MCF 10A (cell line): Measurements from ENCODE around the gene FRRS1L. TPM values are rescaled to one million over a fixed set of nuclear protein-coding genes. Genes with fewer than 3 reads are reported as not detected.
A peak's percentile ranks its signal among the peaks of the same experiment; 100 is the strongest.

ENCODE experiments used
- BruUV-seq: library from RNA; stranded (reverse); fragments of 400-500 nt; replicated peaks from 2 replicates; lab custom pipeline; 2021; lab: Mats Ljungman, UMichigan
- CTCF ChIA-PET: fragments of 300-600 bp; sonication (Branson Sonifier 250); formaldehyde crosslinking; extraction: SDS; loops from one replicate; lab custom pipeline; 2021; ENCODE audit warnings: antibody characterized with exemption, inconsistent platforms; lab: Yijun Ruan, JAX
- POLR2A ChIA-PET: fragments of 300-600, 350-650 bp; sonication (Branson Sonifier 250); formaldehyde crosslinking; extraction: SDS; loops from one replicate; lab custom pipeline; 2020; ENCODE audit warnings: antibody characterized with exemption, inconsistent platforms; lab: Yijun Ruan, JAX
- DNase-seq: peaks from one replicate; pipeline ENCODE4 v3.0.0-alpha.2; 2018; ENCODE audit not compliant: unreplicated experiment
- H3K27ac Mint-ChIP-seq: one replicate; pipeline ENCODE4 v1.8.0; 2022; ENCODE audit warnings: mild to moderate bottlenecking, low read depth, mixed read lengths; ENCODE audit not compliant: unreplicated experiment
- H3K27me3 Mint-ChIP-seq: one replicate; pipeline ENCODE4 v1.8.0; 2022; ENCODE audit warnings: mixed read lengths; ENCODE audit not compliant: insufficient read depth, unreplicated experiment
- H3K36me3 Mint-ChIP-seq: one replicate; pipeline ENCODE4 v1.8.0; 2022; ENCODE audit warnings: mild to moderate bottlenecking, moderate library complexity, mixed read lengths; ENCODE audit not compliant: insufficient read depth, unreplicated experiment
- H3K4me1 Mint-ChIP-seq: one replicate; pipeline ENCODE4 v1.8.0; 2022; ENCODE audit warnings: mixed read lengths; ENCODE audit not compliant: insufficient read depth, unreplicated experiment
- H3K4me3 Mint-ChIP-seq: one replicate; pipeline ENCODE4 v1.8.0; 2022; ENCODE audit warnings: mild to moderate bottlenecking, moderate library complexity, mixed read lengths; ENCODE audit not compliant: unreplicated experiment
- H3K9me3 Mint-ChIP-seq: one replicate; pipeline ENCODE4 v1.8.0; 2022; ENCODE audit warnings: mixed read lengths; ENCODE audit not compliant: unreplicated experiment
- intact Hi-C: fragments of 100-400 bp; cut with micrococcal nuclease; formaldehyde crosslinking; loops from 2 replicates; pipeline ENCODE4 v1.14.1; 2022
- total RNA-seq: library from RNA; stranded (reverse); gene quantifications from 2 replicates; pipeline ENCODE4 v1.2.3, GENCODE V29; 2022
- TF ChIP-seq, protein P1 (sequence below): fragments of 200-600 bp; IDR thresholded peaks from one replicate; pipeline ENCODE4 v1.8.0; 2022; ENCODE audit warnings: antibody characterized with exemption, mild to moderate bottlenecking; ENCODE audit not compliant: unreplicated experiment

The FRRS1L gene
- total RNA-seq, 1 experiment from 2014 or later = not detected

DNA sequence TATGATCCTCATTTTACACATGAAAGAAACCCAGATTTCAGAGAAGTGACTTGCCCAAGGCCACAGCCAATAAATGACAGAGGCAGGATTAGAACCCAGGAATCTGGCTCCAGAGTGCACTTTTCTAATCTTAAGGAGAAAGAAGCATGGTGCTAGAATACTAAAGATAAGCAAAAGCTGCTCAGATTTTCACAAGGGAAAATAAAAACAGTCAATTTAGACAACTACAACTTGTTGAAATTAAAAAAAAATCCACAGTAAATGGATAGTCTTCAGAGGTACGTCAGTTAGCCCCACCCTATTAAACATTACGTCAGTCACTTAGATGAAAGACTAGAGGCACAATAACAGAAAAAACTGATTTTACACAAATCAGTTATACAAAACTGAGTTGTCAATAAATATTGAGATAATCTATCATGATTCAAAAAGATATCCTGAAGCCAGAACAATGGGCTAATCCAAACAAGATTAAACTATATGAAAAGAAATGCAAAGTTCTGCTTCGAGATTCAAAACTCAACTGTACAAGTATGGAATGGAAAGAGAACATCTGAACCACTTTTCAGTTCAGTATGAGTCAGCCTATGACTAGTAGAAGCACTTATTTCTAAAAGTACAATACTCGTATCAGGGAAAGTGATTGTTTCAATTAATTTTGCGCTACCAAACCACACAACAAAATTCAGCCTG is 56.6 kb downstream of the FRRS1L start:
- ChIA-PET POLR2A (interaction anchor here (0.6 to 3.5 kb wide), 9 partner anchors 8 to 500 kb away, joined by 3 to 71 read pairs (median 4); partner anchors contain the start of gene TMEM245), CTCF (interaction anchor here (1.3 kb wide), 1 partner anchor 8 kb away, joined by 4 read pairs; no protein-coding TSS in a partner anchor)
- peak overlapping the region; percentile 59 for H3K4me3 Mint-ChIP-seq
- intact Hi-C loops = loop anchor here (2.0 to 10.0 kb wide), 3 partner anchors 98 to 207 kb away; partner anchors contain the start of gene CTNNAL1
- BruUV-seq = TSS peak; percentile 64
- H3K27me3 Mint-ChIP-seq = no peaks in the 10 kb centered on the region
- H3K36me3 Mint-ChIP-seq = peaks cover 13% of the 10 kb centered on the region
- no peaks in the 10 kb centered on the region for H3K9me3 Mint-ChIP-seq
- H3K27ac Mint-ChIP-seq = peak overlapping the region; percentile 95
- peak; percentile 61 for DNase-seq
- H3K4me1 Mint-ChIP-seq = peaks cover 54% of the 10 kb centered on the region
- TF ChIP-seq, protein P1, sequence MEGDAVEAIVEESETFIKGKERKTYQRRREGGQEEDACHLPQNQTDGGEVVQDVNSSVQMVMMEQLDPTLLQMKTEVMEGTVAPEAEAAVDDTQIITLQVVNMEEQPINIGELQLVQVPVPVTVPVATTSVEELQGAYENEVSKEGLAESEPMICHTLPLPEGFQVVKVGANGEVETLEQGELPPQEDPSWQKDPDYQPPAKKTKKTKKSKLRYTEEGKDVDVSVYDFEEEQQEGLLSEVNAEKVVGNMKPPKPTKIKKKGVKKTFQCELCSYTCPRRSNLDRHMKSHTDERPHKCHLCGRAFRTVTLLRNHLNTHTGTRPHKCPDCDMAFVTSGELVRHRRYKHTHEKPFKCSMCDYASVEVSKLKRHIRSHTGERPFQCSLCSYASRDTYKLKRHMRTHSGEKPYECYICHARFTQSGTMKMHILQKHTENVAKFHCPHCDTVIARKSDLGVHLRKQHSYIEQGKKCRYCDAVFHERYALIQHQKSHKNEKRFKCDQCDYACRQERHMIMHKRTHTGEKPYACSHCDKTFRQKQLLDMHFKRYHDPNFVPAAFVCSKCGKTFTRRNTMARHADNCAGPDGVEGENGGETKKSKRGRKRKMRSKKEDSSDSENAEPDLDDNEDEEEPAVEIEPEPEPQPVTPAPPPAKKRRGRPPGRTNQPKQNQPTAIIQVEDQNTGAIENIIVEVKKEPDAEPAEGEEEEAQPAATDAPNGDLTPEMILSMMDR = no peak

DNA sequence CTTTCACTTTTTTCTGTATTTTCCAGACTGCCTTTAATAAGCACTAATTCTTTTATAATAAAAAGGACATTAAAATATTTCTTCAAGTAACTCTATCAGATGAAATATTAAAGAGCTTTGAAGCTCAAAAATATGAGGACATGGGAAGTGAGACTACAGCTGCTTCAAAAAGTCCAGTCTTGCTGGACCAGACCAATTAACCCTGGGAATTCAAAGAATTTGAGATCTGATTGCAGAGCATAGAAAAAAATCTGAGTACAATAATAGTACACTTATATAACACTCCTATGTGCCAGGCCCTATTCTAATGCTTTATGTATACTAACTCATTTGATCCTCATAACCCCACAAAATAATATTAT is 57.1 kb downstream of the FRRS1L start:
- TF ChIP-seq, protein P1 = no peak
- Mint-ChIP-seq H3K36me3 (peaks cover 18% of the 10 kb centered on the region), H3K9me3 (no peaks in the 10 kb centered on the region), H3K27me3 (no peaks in the 10 kb centered on the region), H3K27ac (peak overlapping the region; percentile 95), H3K4me3 (peak overlapping the region; percentile 59), H3K4me1 (peaks cover 51% of the 10 kb centered on the region)
- intact Hi-C loops = loop anchor here (2.0 to 10.0 kb wide), 3 partner anchors 97 to 207 kb away; partner anchors contain the start of gene CTNNAL1
- BruUV-seq = no TSS peak
- CTCF ChIA-PET = interaction anchor here (0.6 to 1.3 kb wide), 3 partner anchors 8 to 157 kb away, joined by 3 to 4 read pairs (median 3); no protein-coding TSS in a partner anchor
- POLR2A ChIA-PET = interaction anchor here (0.6 to 3.5 kb wide), 9 partner anchors 9 to 501 kb away, joined by 3 to 71 read pairs (median 4); partner anchors contain the start of gene TMEM245
- DNase-seq = no peak

DNA sequence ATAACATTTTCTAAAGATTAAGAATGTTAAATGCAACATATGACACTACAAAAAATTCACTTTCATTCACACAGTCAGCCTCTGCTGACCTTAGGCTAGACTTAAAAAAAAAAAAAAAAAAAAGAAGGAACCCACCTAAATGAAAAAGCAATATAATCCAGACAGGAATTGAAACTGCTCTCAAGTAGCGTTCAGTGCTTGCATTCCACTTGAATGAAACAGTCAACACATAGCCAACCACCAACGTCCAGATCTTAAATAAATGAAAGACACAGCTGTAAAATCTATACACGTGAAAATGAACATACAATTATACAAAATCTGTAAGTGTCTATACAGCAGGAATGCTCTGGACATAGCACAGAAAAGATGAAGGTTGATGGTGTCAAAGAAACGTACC is 58.7 kb downstream of the FRRS1L start:
- POLR2A ChIA-PET = interaction anchor here (0.6 to 3.5 kb wide), 4 partner anchors 10 to 244 kb away, joined by 3 to 71 read pairs (median 4); partner anchors contain the start of gene TMEM245
- Mint-ChIP-seq H3K27me3 (no peaks in the 10 kb centered on the region), H3K36me3 (peaks cover 28% of the 10 kb centered on the region), H3K4me3 (peak overlapping the region; percentile 60), H3K27ac (peak overlapping the region; percentile 82), H3K4me1 (peaks cover 41% of the 10 kb centered on the region), H3K9me3 (peaks cover 4% of the 10 kb centered on the region)
- BruUV-seq = no TSS peak
- CTCF ChIA-PET = interaction anchor here (0.6 kb wide), 1 partner anchor 1145 kb away, joined by 3 read pairs; no protein-coding TSS in a partner anchor
- intact Hi-C loops = no loop called here
- TF ChIP-seq, protein P1 = no peak
- DNase-seq = peak; percentile 25
